K562 (cell line): ENCODE results near the gene PIK3CG. TPM values are rescaled to one million over a fixed set of nuclear protein-coding genes. Genes with fewer than 3 reads are reported as not detected.
A peak's percentile ranks its signal among the peaks of the same experiment; 100 is the strongest.

Experiments used
- CAMTA2 ChIP-seq: fragments of 250-450 bp; sonication (Bioruptor Pico); conservative IDR thresholded peaks from 2 replicates; pipeline ENCODE4 v1.5.1; 2022
- CEBPB ChIP-seq: fragments of 450-650 bp; IDR thresholded peaks from 2 replicates; pipeline ENCODE4 v1.6.1; 2016; ENCODE audit warnings: missing genetic modification characterization, missing compliant biosample characterization
- CEBPG ChIP-seq, 3 experiments: fragments of 200-800 bp in 1 of 3; sonication (Bioruptor generic) in 1 of 3; sonication (generic) in 1 of 3; formaldehyde crosslinking in 1 of 3; IDR thresholded peaks in 2 of 3; conservative IDR thresholded peaks in 1 of 3; 2 replicates each; pipeline versions ENCODE4 v1.6.1 to v1.8.0; 2016 to 2022; ENCODE audit warnings: missing compliant biosample characterization in 2 of 3, missing genetic modification characterization in 2 of 3, mild to moderate bottlenecking in 1 of 3, missing genetic modification reagents in 1 of 3
- CHD1 ChIP-seq: fragments of 200-600 bp; sonication (generic); IDR thresholded peaks from one replicate; pipeline ENCODE4 v1.6.1; 2012; ENCODE audit warnings: mild to moderate bottlenecking, moderate library complexity, low read length, inconsistent platforms
- CTBP1 ChIP-seq: fragments of 450-650 bp; IDR thresholded peaks from 2 replicates; pipeline ENCODE4 v1.6.1; 2016; ENCODE audit warnings: borderline replicate concordance
- ESRRA ChIP-seq: fragments of 450-650 bp; IDR thresholded peaks from 2 replicates; pipeline ENCODE4 v1.6.1; 2014; ENCODE audit warnings: low read depth, mild to moderate bottlenecking, moderate library complexity, borderline replicate concordance
- ESRRB ChIP-seq: fragments of 250-450 bp; sonication (Bioruptor Pico); IDR thresholded peaks from 2 replicates; pipeline ENCODE4 v1.5.0; 2020; ENCODE audit warnings: mild to moderate bottlenecking, moderate library complexity, borderline replicate concordance
- GABPB1 ChIP-seq: sonication (generic); formaldehyde crosslinking; IDR thresholded peaks from 2 replicates; pipeline ENCODE4 v1.8.0; 2022; ENCODE audit warnings: mild to moderate bottlenecking, missing genetic modification reagents
- GTF2A2 ChIP-seq: IDR thresholded peaks from 2 replicates; pipeline ENCODE4 v1.6.1; 2016; ENCODE audit warnings: mild to moderate bottlenecking, missing genetic modification characterization, missing compliant biosample characterization
- HDAC2 ChIP-seq: fragments of 450-650 bp; IDR thresholded peaks from 2 replicates; pipeline ENCODE4 v1.6.1; 2016; ENCODE audit warnings: mild to moderate bottlenecking
- HEY1 ChIP-seq: fragments of 250-450 bp; sonication (Bioruptor Pico); IDR thresholded peaks from 2 replicates; pipeline ENCODE4 v1.5.0; 2020; ENCODE audit warnings: mild to moderate bottlenecking, moderate library complexity, borderline replicate concordance
- HOXB6 ChIP-seq: fragments of 250-450 bp; sonication (Bioruptor Pico); IDR thresholded peaks from 2 replicates; pipeline ENCODE4 v1.5.1; 2022; ENCODE audit warnings: mild to moderate bottlenecking, borderline replicate concordance
- JUND ChIP-seq, 2 experiments: IDR thresholded peaks; 2 replicates in 1 of 2; 3 replicates in 1 of 2; pipeline ENCODE4 v1.6.1; 2011; ENCODE audit warnings: borderline replicate concordance in 2 of 2, low read depth in 2 of 2, low read length in 2 of 2, improper control_type of control experiment in 1 of 2, missing biosample characterization in 1 of 2, missing genetic modification characterization in 1 of 2, missing genetic modification reagents in 1 of 2
- MAZ ChIP-seq, 2 experiments: fragments of 450-650 bp in 1 of 2; sonication (generic) in 1 of 2; formaldehyde crosslinking; IDR thresholded peaks in 1 of 2; conservative IDR thresholded peaks in 1 of 2; 2 replicates each; pipeline versions ENCODE4 v1.4.0 to v1.5.0; 2020; ENCODE audit warnings: mild to moderate bottlenecking in 1 of 2, missing genetic modification reagents in 1 of 2
- MEIS2 ChIP-seq: fragments of 450-650 bp; IDR thresholded peaks from 2 replicates; pipeline ENCODE4 v1.6.1; 2014; ENCODE audit warnings: mild to moderate bottlenecking; ENCODE audit not compliant: partially characterized antibody
- MTA3 ChIP-seq: fragments of 450-650 bp; formaldehyde crosslinking; IDR thresholded peaks from 2 replicates; pipeline ENCODE4 v1.6.1; 2017; ENCODE audit warnings: mild to moderate bottlenecking, borderline replicate concordance
- NCOA4 ChIP-seq: fragments of 450-650 bp; IDR thresholded peaks from 2 replicates; pipeline ENCODE4 v1.6.1; 2018; ENCODE audit warnings: mild to moderate bottlenecking; ENCODE audit not compliant: partially characterized antibody
- SAP30 ChIP-seq: fragments of 200-600 bp; sonication (generic); IDR thresholded peaks from 2 replicates; pipeline ENCODE4 v1.6.1; 2012; ENCODE audit warnings: borderline replicate concordance, low read depth, mild to moderate bottlenecking, moderate library complexity, low read length, control low read depth, inconsistent platforms; ENCODE audit not compliant: insufficient read depth, poor library complexity, severe bottlenecking
- SIX5 ChIP-seq, 2 experiments: IDR thresholded peaks; 2 replicates each; pipeline ENCODE4 v1.6.1; 2011; ENCODE audit warnings: low read length in 2 of 2, borderline replicate concordance in 1 of 2, low read depth in 1 of 2, mild to moderate bottlenecking in 1 of 2, moderate library complexity in 1 of 2; ENCODE audit not compliant: insufficient read depth in 1 of 2
- ZBTB9 ChIP-seq: fragments of 450-650 bp; formaldehyde crosslinking; IDR thresholded peaks from 2 replicates; pipeline ENCODE4 v1.4.0; 2020; ENCODE audit warnings: mild to moderate bottlenecking, moderate library complexity
- ZHX1 ChIP-seq: fragments of 150-350 bp; conservative IDR thresholded peaks from 2 replicates; pipeline ENCODE4 v1.6.1; 2014; ENCODE audit warnings: low read length
- ZNF134 ChIP-seq: fragments of 250-450 bp; sonication (Bioruptor Pico); conservative IDR thresholded peaks from 2 replicates; pipeline ENCODE4 v1.4.0; 2020
- ZNF511 ChIP-seq: sonication (generic); formaldehyde crosslinking; IDR thresholded peaks from 2 replicates; pipeline ENCODE4 v1.8.0; 2022; ENCODE audit warnings: mild to moderate bottlenecking, missing genetic modification reagents
- ZNF586 ChIP-seq: fragments of 450-650 bp; formaldehyde crosslinking; conservative IDR thresholded peaks from 2 replicates; pipeline ENCODE4 v1.4.0; 2020; ENCODE audit warnings: mild to moderate bottlenecking, moderate library complexity
- polyA plus RNA-seq, 8 experiments: library from polyadenylated mRNA; depleted of rRNA in 4 of 8; stranded (reverse) in 5 of 8; unstranded in 3 of 8; fragments of >200 nt; fragmentation: Nextera tagmentation in 2 of 8; fragmentation: Illumina TruSeq in 1 of 8; extraction: Ambion mirVana in 2 of 8; extraction: Trizol in 1 of 8; gene quantifications; 2 replicates each; pipeline versions ENCODE4 v1.2.1 to v1.2.3, GENCODE V29; 2011 to 2014; ENCODE audit warnings: inconsistent platforms in 1 of 8, missing spikeins in 1 of 8
- total RNA-seq, 7 experiments: library from RNA; depleted of rRNA in 6 of 7; stranded (reverse); fragments of >200 nt in 6 of 7; fragmentation: Illumina TruSeq in 2 of 7; extraction: Trizol in 2 of 7; gene quantifications; 2 replicates each; pipeline versions ENCODE4 v1.2.1 to v1.2.3, GENCODE V29; 2011 to 2021; ENCODE audit warnings: low replicate concordance in 1 of 7

The PIK3CG gene
- total and polyA plus RNA-seq, 9 of the 15 experiments (the other 6 are each of a cell fraction or from before 2014, with no cell fraction given), result 5.3 to 42.5 (median 29.0) TPM

- no peak for TF ChIP-seq ZHX1
- peak; percentile 39; the same call in 1 of the 2 replicates for TF ChIP-seq CEBPB
- TF ChIP-seq CAMTA2 (CRISPR knock-in tag), result no peak
- no peak for TF ChIP-seq GTF2A2
- TF ChIP-seq ZBTB9 (CRISPR knock-in tag), result no peak
- no peak for TF ChIP-seq ZNF134 (CRISPR knock-in tag)
- no peak for TF ChIP-seq ESRRA
- TF ChIP-seq MAZ (CRISPR knock-in tag; conservative IDR thresholded peaks at IDR 0.05 in 1 of 2, IDR thresholded peaks at IDR 0.05 in 1 of 2), result 0 out of 4 replicates have a peak, but pooled peaks of 1 of the 2 experiments have one; percentile 16
- TF ChIP-seq CEBPG (CRISPR knock-in tag; IDR thresholded peaks at IDR 0.05), result no peak
- 0 out of 4 replicates have a peak, but pooled peaks of 1 of the 2 experiments have one; percentile 19 for TF ChIP-seq CEBPG (tag; conservative IDR thresholded peaks at IDR 0.05 in 1 of 2, IDR thresholded peaks at IDR 0.05 in 1 of 2)
- no peak for TF ChIP-seq CTBP1
- TF ChIP-seq MEIS2, result no peak
- TF ChIP-seq SIX5 (IDR thresholded peaks at IDR 0.05; ENCODE audit: borderline replicate concordance in 1 of 2, insufficient read depth in 1 of 2, low read depth in 1 of 2, low read length in 2 of 2), result no peak
- TF ChIP-seq CHD1, result no peak
- peak; percentile 84 for TF ChIP-seq JUND (IDR thresholded peaks at IDR 0.05; ENCODE audit: borderline replicate concordance, low read depth, low read length)
- TF ChIP-seq JUND (tag; IDR thresholded peaks at IDR 0.05; ENCODE audit: borderline replicate concordance, low read depth, low read length), result peak; percentile 79
- TF ChIP-seq ESRRB (CRISPR knock-in tag), result no peak
- no peak for TF ChIP-seq SAP30
- no peak for TF ChIP-seq HOXB6 (CRISPR knock-in tag)
- TF ChIP-seq ZNF586, result no peak
- no peak for TF ChIP-seq GABPB1 (CRISPR knock-in tag)
- no peak for TF ChIP-seq NCOA4
- TF ChIP-seq HDAC2, result no peak
- no peak for TF ChIP-seq MTA3
- no peak for TF ChIP-seq ZNF511
- TF ChIP-seq HEY1, result no peak
These were observed 5.9 kb downstream of the PIK3CG start (continued) for GRCh38 chr7:106870983-106871410.
